ENCODE measurements around the gene KDM2A. TPM values are rescaled to one million over a fixed set of nuclear protein-coding genes. Genes with fewer than 3 reads are reported as not detected.

KDM2A gene
- total and polyA plus RNA-seq, 2 experiments from 2014 or later, result 25.0 to 54.1 TPM

DNA sequence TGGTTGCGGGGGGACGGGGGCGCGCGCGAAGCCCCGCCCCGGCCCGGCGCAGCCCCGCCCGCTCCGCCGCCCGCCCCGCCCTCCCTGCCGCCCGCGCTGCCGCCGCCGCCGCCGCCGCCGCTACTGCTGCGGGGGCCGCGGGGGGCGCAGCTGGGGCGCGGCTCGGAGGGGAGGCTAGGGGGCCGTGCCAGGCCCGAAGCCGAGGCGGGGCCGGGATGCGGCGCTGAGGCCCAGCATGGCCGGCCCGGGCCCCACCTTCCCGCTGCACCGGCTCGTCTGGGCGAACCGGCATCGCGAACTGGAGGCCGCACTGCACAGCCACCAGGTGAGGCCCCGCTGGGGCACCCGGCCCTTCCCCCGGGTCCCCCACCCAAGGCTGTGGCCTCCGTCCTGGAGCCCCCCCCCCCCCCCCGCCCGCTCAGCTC, 170.2 kb downstream of the KDM2A start, which contains the start of gene ANKRD13D:
Gene ANKRD13D (plus strand): TSS at position 78 of the 425 bp plus-strand sequence. CDS start 158 bp downstream, at position 236.
- no peaks in the 10 kb centered on the region for H3K36me3 ChIP-seq (ENCODE audit: insufficient read depth)
- peaks cover 10% of the 10 kb centered on the region for H3K4me1 ChIP-seq (ENCODE audit: insufficient read depth)
- peak within 1 kb of the TSS; percentile 80 for H2AFZ ChIP-seq
- H3F3A ChIP-seq (replicated peaks; ENCODE audit: low read depth), result 0 out of 2 replicates have a peak, but pooled peaks cover 13% of the 10 kb centered on the region
- TF ChIP-seq NANOG (IDR thresholded peaks at IDR 0.05; ENCODE audit: borderline replicate concordance) (no peak), POLR2AphosphoS5 (IDR thresholded peaks at IDR 0.05; ENCODE audit: low read depth) (no peak), ZNF331 (CRISPR knock-in tag; IDR thresholded peaks at IDR 0.05; ENCODE audit: low read depth) (no peak), ZNF114 (CRISPR knock-in tag; IDR thresholded peaks at IDR 0.05) (no peak), CREB1 (CRISPR knock-in tag; IDR thresholded peaks at IDR 0.05; ENCODE audit: low read depth) (no peak), STAT1 (IDR thresholded peaks at IDR 0.05; ENCODE audit: unreplicated experiment) (no peak), JUNB (IDR thresholded peaks at IDR 0.05; ENCODE audit: unreplicated experiment) (no peak), EZH2 (IDR thresholded peaks at IDR 0.05; ENCODE audit: low read depth, unreplicated experiment) (no peak), EZH2phosphoT487 (IDR thresholded peaks at IDR 0.05; ENCODE audit: unreplicated experiment) (no peak)
- TF ChIP-seq, protein P1, sequence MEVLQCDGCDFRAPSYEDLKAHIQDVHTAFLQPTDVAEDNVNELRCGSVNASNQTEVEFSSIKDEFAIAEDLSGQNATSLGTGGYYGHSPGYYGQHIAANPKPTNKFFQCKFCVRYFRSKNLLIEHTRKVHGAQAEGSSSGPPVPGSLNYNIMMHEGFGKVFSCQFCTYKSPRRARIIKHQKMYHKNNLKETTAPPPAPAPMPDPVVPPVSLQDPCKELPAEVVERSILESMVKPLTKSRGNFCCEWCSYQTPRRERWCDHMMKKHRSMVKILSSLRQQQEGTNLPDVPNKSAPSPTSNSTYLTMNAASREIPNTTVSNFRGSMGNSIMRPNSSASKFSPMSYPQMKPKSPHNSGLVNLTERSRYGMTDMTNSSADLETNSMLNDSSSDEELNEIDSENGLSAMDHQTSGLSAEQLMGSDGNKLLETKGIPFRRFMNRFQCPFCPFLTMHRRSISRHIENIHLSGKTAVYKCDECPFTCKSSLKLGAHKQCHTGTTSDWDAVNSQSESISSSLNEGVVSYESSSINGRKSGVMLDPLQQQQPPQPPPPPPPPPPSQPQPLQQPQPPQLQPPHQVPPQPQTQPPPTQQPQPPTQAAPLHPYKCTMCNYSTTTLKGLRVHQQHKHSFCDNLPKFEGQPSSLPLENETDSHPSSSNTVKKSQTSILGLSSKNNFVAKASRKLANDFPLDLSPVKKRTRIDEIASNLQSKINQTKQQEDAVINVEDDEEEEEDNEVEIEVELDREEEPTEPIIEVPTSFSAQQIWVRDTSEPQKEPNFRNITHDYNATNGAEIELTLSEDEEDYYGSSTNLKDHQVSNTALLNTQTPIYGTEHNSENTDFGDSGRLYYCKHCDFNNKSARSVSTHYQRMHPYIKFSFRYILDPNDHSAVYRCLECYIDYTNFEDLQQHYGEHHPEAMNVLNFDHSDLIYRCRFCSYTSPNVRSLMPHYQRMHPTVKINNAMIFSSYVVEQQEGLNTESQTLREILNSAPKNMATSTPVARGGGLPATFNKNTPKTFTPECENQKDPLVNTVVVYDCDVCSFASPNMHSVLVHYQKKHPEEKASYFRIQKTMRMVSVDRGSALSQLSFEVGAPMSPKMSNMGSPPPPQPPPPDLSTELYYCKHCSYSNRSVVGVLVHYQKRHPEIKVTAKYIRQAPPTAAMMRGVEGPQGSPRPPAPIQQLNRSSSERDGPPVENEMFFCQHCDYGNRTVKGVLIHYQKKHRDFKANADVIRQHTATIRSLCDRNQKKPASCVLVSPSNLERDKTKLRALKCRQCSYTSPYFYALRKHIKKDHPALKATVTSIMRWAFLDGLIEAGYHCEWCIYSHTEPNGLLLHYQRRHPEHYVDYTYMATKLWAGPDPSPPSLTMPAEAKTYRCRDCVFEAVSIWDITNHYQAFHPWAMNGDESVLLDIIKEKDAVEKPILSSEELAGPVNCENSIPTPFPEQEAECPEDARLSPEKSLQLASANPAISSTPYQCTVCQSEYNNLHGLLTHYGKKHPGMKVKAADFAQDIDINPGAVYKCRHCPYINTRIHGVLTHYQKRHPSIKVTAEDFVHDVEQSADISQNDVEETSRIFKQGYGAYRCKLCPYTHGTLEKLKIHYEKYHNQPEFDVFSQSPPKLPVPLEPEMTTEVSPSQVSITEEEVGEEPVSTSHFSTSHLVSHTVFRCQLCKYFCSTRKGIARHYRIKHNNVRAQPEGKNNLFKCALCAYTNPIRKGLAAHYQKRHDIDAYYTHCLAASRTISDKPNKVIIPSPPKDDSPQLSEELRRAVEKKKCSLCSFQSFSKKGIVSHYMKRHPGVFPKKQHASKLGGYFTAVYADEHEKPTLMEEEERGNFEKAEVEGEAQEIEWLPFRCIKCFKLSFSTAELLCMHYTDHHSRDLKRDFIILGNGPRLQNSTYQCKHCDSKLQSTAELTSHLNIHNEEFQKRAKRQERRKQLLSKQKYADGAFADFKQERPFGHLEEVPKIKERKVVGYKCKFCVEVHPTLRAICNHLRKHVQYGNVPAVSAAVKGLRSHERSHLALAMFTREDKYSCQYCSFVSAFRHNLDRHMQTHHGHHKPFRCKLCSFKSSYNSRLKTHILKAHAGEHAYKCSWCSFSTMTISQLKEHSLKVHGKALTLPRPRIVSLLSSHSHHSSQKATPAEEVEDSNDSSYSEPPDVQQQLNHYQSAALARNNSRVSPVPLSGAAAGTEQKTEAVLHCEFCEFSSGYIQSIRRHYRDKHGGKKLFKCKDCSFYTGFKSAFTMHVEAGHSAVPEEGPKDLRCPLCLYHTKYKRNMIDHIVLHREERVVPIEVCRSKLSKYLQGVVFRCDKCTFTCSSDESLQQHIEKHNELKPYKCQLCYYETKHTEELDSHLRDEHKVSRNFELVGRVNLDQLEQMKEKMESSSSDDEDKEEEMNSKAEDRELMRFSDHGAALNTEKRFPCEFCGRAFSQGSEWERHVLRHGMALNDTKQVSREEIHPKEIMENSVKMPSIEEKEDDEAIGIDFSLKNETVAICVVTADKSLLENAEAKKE (CRISPR knock-in tag; IDR thresholded peaks at IDR 0.05), result no peak
- TF ChIP-seq, protein P2, sequence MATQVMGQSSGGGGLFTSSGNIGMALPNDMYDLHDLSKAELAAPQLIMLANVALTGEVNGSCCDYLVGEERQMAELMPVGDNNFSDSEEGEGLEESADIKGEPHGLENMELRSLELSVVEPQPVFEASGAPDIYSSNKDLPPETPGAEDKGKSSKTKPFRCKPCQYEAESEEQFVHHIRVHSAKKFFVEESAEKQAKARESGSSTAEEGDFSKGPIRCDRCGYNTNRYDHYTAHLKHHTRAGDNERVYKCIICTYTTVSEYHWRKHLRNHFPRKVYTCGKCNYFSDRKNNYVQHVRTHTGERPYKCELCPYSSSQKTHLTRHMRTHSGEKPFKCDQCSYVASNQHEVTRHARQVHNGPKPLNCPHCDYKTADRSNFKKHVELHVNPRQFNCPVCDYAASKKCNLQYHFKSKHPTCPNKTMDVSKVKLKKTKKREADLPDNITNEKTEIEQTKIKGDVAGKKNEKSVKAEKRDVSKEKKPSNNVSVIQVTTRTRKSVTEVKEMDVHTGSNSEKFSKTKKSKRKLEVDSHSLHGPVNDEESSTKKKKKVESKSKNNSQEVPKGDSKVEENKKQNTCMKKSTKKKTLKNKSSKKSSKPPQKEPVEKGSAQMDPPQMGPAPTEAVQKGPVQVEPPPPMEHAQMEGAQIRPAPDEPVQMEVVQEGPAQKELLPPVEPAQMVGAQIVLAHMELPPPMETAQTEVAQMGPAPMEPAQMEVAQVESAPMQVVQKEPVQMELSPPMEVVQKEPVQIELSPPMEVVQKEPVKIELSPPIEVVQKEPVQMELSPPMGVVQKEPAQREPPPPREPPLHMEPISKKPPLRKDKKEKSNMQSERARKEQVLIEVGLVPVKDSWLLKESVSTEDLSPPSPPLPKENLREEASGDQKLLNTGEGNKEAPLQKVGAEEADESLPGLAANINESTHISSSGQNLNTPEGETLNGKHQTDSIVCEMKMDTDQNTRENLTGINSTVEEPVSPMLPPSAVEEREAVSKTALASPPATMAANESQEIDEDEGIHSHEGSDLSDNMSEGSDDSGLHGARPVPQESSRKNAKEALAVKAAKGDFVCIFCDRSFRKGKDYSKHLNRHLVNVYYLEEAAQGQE (IDR thresholded peaks at IDR 0.05; ENCODE audit: unreplicated experiment), result no peak
- TF ChIP-seq, protein P3, sequence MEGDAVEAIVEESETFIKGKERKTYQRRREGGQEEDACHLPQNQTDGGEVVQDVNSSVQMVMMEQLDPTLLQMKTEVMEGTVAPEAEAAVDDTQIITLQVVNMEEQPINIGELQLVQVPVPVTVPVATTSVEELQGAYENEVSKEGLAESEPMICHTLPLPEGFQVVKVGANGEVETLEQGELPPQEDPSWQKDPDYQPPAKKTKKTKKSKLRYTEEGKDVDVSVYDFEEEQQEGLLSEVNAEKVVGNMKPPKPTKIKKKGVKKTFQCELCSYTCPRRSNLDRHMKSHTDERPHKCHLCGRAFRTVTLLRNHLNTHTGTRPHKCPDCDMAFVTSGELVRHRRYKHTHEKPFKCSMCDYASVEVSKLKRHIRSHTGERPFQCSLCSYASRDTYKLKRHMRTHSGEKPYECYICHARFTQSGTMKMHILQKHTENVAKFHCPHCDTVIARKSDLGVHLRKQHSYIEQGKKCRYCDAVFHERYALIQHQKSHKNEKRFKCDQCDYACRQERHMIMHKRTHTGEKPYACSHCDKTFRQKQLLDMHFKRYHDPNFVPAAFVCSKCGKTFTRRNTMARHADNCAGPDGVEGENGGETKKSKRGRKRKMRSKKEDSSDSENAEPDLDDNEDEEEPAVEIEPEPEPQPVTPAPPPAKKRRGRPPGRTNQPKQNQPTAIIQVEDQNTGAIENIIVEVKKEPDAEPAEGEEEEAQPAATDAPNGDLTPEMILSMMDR (conservative IDR thresholded peaks at IDR 0.05; ENCODE audit: low read depth in 2 of 2), result no peak
- TF ChIP-seq, protein P4, sequence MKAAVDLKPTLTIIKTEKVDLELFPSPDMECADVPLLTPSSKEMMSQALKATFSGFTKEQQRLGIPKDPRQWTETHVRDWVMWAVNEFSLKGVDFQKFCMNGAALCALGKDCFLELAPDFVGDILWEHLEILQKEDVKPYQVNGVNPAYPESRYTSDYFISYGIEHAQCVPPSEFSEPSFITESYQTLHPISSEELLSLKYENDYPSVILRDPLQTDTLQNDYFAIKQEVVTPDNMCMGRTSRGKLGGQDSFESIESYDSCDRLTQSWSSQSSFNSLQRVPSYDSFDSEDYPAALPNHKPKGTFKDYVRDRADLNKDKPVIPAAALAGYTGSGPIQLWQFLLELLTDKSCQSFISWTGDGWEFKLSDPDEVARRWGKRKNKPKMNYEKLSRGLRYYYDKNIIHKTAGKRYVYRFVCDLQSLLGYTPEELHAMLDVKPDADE (IDR thresholded peaks at IDR 0.05), result no peak
- DNase-seq (ENCODE audit: low spot score) (no peak), ATAC-seq (peak; percentile 28)
- peak within 1 kb of the TSS; percentile 96 for H3K27ac ChIP-seq (ENCODE audit: low read depth)
- Mint-ChIP-seq H3K4me3 (peak within 1 kb of the TSS; percentile 83), H3K9me3 (no peaks in the 10 kb centered on the region), H3K27me3 (ENCODE audit: insufficient read depth, low read depth, poor library complexity) (peaks cover 19% of the 10 kb centered on the region), H3K4me1 (peaks cover 17% of the 10 kb centered on the region), H3K36me3 (ENCODE audit: low read depth) (peaks cover 22% of the 10 kb centered on the region), H3K27ac (peak within 1 kb of the TSS; percentile 63)
- H3K27me3 ChIP-seq (ENCODE audit: insufficient read depth), result no peaks in the 10 kb centered on the region
- H3K9me2 ChIP-seq (ENCODE audit: insufficient read depth), result no peaks in the 10 kb centered on the region
- peak within 1 kb of the TSS; percentile 94 for H3K4me2 ChIP-seq
- no peaks in the 10 kb centered on the region for H4K20me1 ChIP-seq (replicated peaks; ENCODE audit: insufficient read depth)
- no peaks in the 10 kb centered on the region for H3K79me2 ChIP-seq (replicated peaks; ENCODE audit: insufficient read depth)
- peak within 1 kb of the TSS; percentile 91 for H3K4me3 ChIP-seq

Measured in GM23338 (cell line).